HepG2 (cell line): ENCODE results near the gene SYDE2. TPM values are rescaled to one million over a fixed set of nuclear protein-coding genes. Genes with fewer than 3 reads are reported as not detected.

ENCODE experiments used
- ATAC-seq: fragments of 200-7000 bp; cut with Tn5 transposase; 3 replicates; pipeline ENCODE4 v1.9.1; 2020; ENCODE audit warnings: mild to moderate bottlenecking, moderate library complexity
- BruUV-seq: library from RNA; stranded (reverse); fragments of 400-500 nt; replicated peaks from 2 replicates; lab custom pipeline; 2021; lab: Mats Ljungman, UMichigan
- CTCF ChIA-PET: fragments of 300-600 bp; formaldehyde crosslinking; extraction: SDS; loops from one replicate; lab custom pipeline; 2021; ENCODE audit warnings: low total read pairs, inconsistent platforms, low intra/inter-chr PET ratio; lab: Yijun Ruan, JAX
- POLR2A ChIA-PET: fragments of 350-600 bp; sonication (Branson Sonifier 250); formaldehyde crosslinking; loops from one replicate; lab custom pipeline; 2020; ENCODE audit warnings: antibody characterized with exemption, inconsistent platforms; lab: Yijun Ruan, JAX
- DNase-seq: peaks from one replicate; pipeline ENCODE4 v3.0.0-alpha.2; 2015; ENCODE audit warnings: low spot score
- FAIRE-seq: peaks from 3 replicates; lab custom pipeline; 2011; peaks lifted over from hg19 to GRCh38; lab: Jason Lieb, UNC
- H2AFZ ChIP-seq: one replicate; pipeline ENCODE4 v1.6.1; 2011; ENCODE audit warnings: low read length, inconsistent platforms
- H3K27ac ChIP-seq: fragments of 300-600 bp; 3 replicates; pipeline ENCODE4 v1.8.0; 2011; ENCODE audit warnings: mixed run types, mild to moderate bottlenecking, mixed read lengths, low read length, inconsistent platforms; ENCODE audit not compliant: insufficient read depth; ENCODE audit errors: extremely low read length
- H3K27me3 ChIP-seq, 2 experiments: fragments of 200-600 bp in 1 of 2; 2 replicates in 1 of 2; 3 replicates in 1 of 2; pipeline versions ENCODE4 v1.6.0 to v1.8.0; 2011; ENCODE audit warnings: low read length in 2 of 2, mild to moderate bottlenecking in 2 of 2, moderate library complexity in 2 of 2, inconsistent platforms in 1 of 2; ENCODE audit not compliant: insufficient read depth in 2 of 2, control insufficient read depth in 1 of 2
- H3K36me3 ChIP-seq, 2 experiments: fragments of 200-600 bp in 1 of 2; replicated peaks in 1 of 2; 2 replicates in 1 of 2; 3 replicates in 1 of 2; pipeline versions ENCODE4 v1.5.1 to v1.8.0; 2011; ENCODE audit warnings: low read length in 2 of 2, inconsistent platforms in 1 of 2; ENCODE audit not compliant: insufficient read depth in 2 of 2, control insufficient read depth in 1 of 2
- H3K4me1 ChIP-seq: 2 replicates; pipeline ENCODE4 v1.5.1; 2012; ENCODE audit warnings: low read length, inconsistent platforms; ENCODE audit not compliant: insufficient read depth
- H3K4me2 ChIP-seq: 2 replicates; pipeline ENCODE4 v1.6.0; 2011; ENCODE audit warnings: low read depth, low read length, inconsistent platforms
- H3K4me3 ChIP-seq, 3 experiments: fragments of 200-600 bp in 1 of 3; sonication (generic), shearing (Covaris generic) in 1 of 3; replicated peaks in 1 of 3; 2 replicates each; pipeline ENCODE4 v1.5.1; 2011 to 2016; ENCODE audit warnings: low read length in 3 of 3, inconsistent platforms in 2 of 3, low read depth in 2 of 3, mild to moderate bottlenecking in 2 of 3, control low read depth in 1 of 3, mixed read lengths in 1 of 3; ENCODE audit not compliant: insufficient read depth in 1 of 3
- H3K79me2 ChIP-seq: one replicate; pipeline ENCODE4 v1.6.1; 2011; ENCODE audit warnings: low read length, inconsistent platforms; ENCODE audit not compliant: insufficient read depth
- H3K9ac ChIP-seq: 2 replicates; pipeline ENCODE4 v1.6.0; 2011; ENCODE audit warnings: mild to moderate bottlenecking, low read depth, low read length, inconsistent platforms; ENCODE audit not compliant: insufficient read depth
- H3K9me3 ChIP-seq: 2 replicates; pipeline ENCODE4 v1.5.1; 2012; ENCODE audit warnings: mild to moderate bottlenecking, low read length
- H4K20me1 ChIP-seq: 2 replicates; pipeline ENCODE4 v1.6.0; 2011; ENCODE audit warnings: inconsistent platforms, mild to moderate bottlenecking, low read length, moderate library complexity; ENCODE audit not compliant: insufficient read depth
- ARHGAP35 ChIP-seq: sonication (generic); formaldehyde crosslinking; IDR thresholded peaks from 2 replicates; pipeline ENCODE4 v1.9.0; 2022; ENCODE audit warnings: mild to moderate bottlenecking, inconsistent platforms, moderate library complexity, missing genetic modification reagents, borderline replicate concordance
- ELF3 ChIP-seq: IDR thresholded peaks from 2 replicates; pipeline ENCODE4 v1.6.1; 2016; ENCODE audit warnings: missing genetic modification reagents, missing compliant biosample characterization
- HIVEP1 ChIP-seq: sonication (generic); formaldehyde crosslinking; IDR thresholded peaks from 2 replicates; pipeline ENCODE4 v1.4.0; 2020; ENCODE audit warnings: mild to moderate bottlenecking, missing genetic modification reagents
- HNF4G ChIP-seq, 2 experiments: sonication (generic) in 1 of 2; formaldehyde crosslinking in 1 of 2; IDR thresholded peaks; 2 replicates each; pipeline versions ENCODE4 v1.4.0 to v1.6.1; 2011 to 2020; ENCODE audit warnings: borderline replicate concordance in 2 of 2, low read depth in 2 of 2, mild to moderate bottlenecking in 2 of 2, low read length in 1 of 2, missing genetic modification reagents in 1 of 2, moderate library complexity in 1 of 2
- HNRNPK ChIP-seq: fragments of 200-400 bp; formaldehyde crosslinking; IDR thresholded peaks from 2 replicates; pipeline ENCODE4 v1.6.1; 2018; ENCODE audit warnings: low read length, low read depth, moderate library complexity, mild to moderate bottlenecking; ENCODE audit not compliant: poor library complexity, severe bottlenecking
- NAIF1 ChIP-seq: sonication (generic); formaldehyde crosslinking; IDR thresholded peaks from 2 replicates; pipeline ENCODE4 v1.5.0; 2020; ENCODE audit warnings: mild to moderate bottlenecking, missing genetic modification reagents, borderline replicate concordance
- NONO ChIP-seq, 2 experiments: fragments of 450-650 bp in 1 of 2; sonication (generic) in 1 of 2; formaldehyde crosslinking in 1 of 2; IDR thresholded peaks in 1 of 2; conservative IDR thresholded peaks in 1 of 2; 2 replicates each; pipeline versions ENCODE4 v1.6.1 to v1.8.0; 2017 to 2022; ENCODE audit warnings: mild to moderate bottlenecking in 1 of 2, missing genetic modification reagents in 1 of 2, moderate library complexity in 1 of 2
- RNF2 ChIP-seq: fragments of 450-650 bp; conservative IDR thresholded peaks from 2 replicates; pipeline ENCODE4 v1.6.1; 2016; ENCODE audit warnings: low read depth
- SMAD1 ChIP-seq: sonication (generic); formaldehyde crosslinking; IDR thresholded peaks from 2 replicates; pipeline ENCODE4 v1.4.0; 2020; ENCODE audit warnings: missing genetic modification reagents, low read depth, mild to moderate bottlenecking, borderline replicate concordance
- TSC22D2 ChIP-seq: sonication (generic); formaldehyde crosslinking; IDR thresholded peaks from 2 replicates; pipeline ENCODE4 v1.5.1; 2020; ENCODE audit warnings: missing genetic modification reagents, mild to moderate bottlenecking, borderline replicate concordance
- ZMAT3 ChIP-seq: sonication (generic); formaldehyde crosslinking; conservative IDR thresholded peaks from 2 replicates; pipeline ENCODE4 v1.7.0; 2021; ENCODE audit warnings: missing genetic modification reagents
- ZNF20 ChIP-seq: sonication (generic); formaldehyde crosslinking; IDR thresholded peaks from 2 replicates; pipeline ENCODE4 v1.4.0; 2020; ENCODE audit warnings: mild to moderate bottlenecking, moderate library complexity, missing genetic modification reagents
- ZNF335 ChIP-seq: sonication (generic); formaldehyde crosslinking; IDR thresholded peaks from 2 replicates; pipeline ENCODE4 v1.4.0; 2020; ENCODE audit warnings: missing genetic modification reagents
- ZNF44 ChIP-seq: sonication (generic); formaldehyde crosslinking; IDR thresholded peaks from 2 replicates; pipeline ENCODE4 v1.5.1; 2020; ENCODE audit warnings: mild to moderate bottlenecking, missing genetic modification reagents
- ZNF672 ChIP-seq: sonication (generic); formaldehyde crosslinking; IDR thresholded peaks from 2 replicates; pipeline ENCODE4 v1.8.1; 2022; ENCODE audit warnings: missing genetic modification reagents
- ZNF678 ChIP-seq: sonication (generic); formaldehyde crosslinking; IDR thresholded peaks from 2 replicates; pipeline ENCODE4 v1.4.0; 2020; ENCODE audit warnings: mild to moderate bottlenecking, missing genetic modification reagents
- ZNF839 ChIP-seq: sonication (generic); formaldehyde crosslinking; IDR thresholded peaks from 2 replicates; pipeline ENCODE4 v1.4.0; 2020; ENCODE audit warnings: missing genetic modification reagents, mild to moderate bottlenecking, borderline replicate concordance
- WGBS: methylation state at CpG from one replicate; pipeline ENCODE4 v1.1.6; 2017; ENCODE audit warnings: low lambda C conversion rate; 5-methylcytosine and 5-hydroxymethylcytosine counted together
- in situ Hi-C: cut with HindIII; loops from 2 replicates; pipeline ENCODE4 v1.10.0; 2017; ENCODE audit warnings: low pct_unique_long_range_greater_than_20kb; ENCODE audit not compliant: extremely low pct_ligation_motif_present
- intact Hi-C: fragments of 100-400 bp; cut with micrococcal nuclease; formaldehyde crosslinking; loops from one replicate; pipeline ENCODE4 v1.10.0; 2022; ENCODE audit not compliant: unreplicated experiment
- polyA plus RNA-seq, 8 experiments: library from polyadenylated mRNA; depleted of rRNA in 3 of 8; stranded (reverse) in 7 of 8; unstranded in 1 of 8; fragments of >200 nt; fragmentation: Illumina TruSeq in 4 of 8; extraction: Trizol in 4 of 8; gene quantifications; 2 replicates each; pipeline versions ENCODE4 v1.2.1 to v1.2.3, GENCODE V29; 2011 to 2016; ENCODE audit warnings: low read depth in 4 of 8, missing spikeins in 1 of 8, mixed read lengths in 1 of 8; ENCODE audit not compliant: insufficient read depth in 1 of 8
- total RNA-seq, 5 experiments: library from RNA; depleted of rRNA; stranded (reverse); fragments of >200 nt; fragmentation: Illumina TruSeq; extraction: Trizol; gene quantifications; 2 replicates each; pipeline ENCODE4 v1.2.3, GENCODE V29; 2016; ENCODE audit warnings: low read depth in 1 of 5
- TF ChIP-seq, protein P1 (sequence below): sonication (generic); formaldehyde crosslinking; IDR thresholded peaks from 2 replicates; pipeline ENCODE4 v1.8.0; 2022; ENCODE audit warnings: low read depth, missing genetic modification reagents
- TF ChIP-seq, protein P2 (sequence below): sonication (generic); formaldehyde crosslinking; IDR thresholded peaks from 2 replicates; pipeline ENCODE4 v1.4.0; 2020; ENCODE audit warnings: missing genetic modification reagents, borderline replicate concordance

SYDE2 gene
- total and polyA plus RNA-seq, 2 of the 13 experiments (the other 11 are each of a cell fraction or from before 2014, with no cell fraction given), result 1.8 to 5.3 TPM

DNA sequence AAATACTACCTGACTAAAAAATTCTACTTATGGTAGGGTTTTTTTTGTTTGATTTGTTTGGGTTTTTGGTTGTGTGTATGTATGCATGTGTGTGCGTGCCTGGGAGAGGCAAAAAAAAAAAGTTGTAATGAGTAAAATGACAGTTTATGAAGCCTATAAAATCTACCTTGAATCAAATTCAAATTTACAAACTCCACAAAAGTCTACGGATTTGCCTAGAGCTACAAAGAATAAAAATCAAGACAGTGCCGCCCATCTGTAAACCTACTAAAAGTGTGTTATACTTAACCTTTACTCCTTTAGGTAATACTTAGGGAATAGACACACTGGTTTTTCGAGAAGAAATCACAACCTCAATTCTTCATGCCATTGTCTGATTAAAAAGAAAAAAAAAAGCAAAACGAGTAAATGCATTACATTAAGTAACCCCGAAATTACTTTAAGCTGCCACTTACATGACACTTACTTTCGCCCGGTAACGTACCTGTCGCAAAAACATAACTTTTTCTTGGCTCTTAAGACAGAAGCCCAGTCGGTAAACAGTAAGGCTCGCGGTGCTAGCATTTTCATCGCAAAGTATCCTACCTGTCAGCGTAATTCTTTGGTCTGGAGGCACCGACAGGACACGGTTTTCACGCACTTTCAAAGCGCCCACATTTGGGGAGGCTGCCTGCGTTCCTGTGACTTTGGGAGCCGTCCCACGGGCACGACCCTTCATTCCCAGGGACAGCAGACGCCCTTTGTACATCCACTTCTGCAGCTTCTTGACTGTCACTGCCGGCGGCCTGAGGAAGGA, 951 bp downstream of the SYDE2 start (continued):
- 0 out of 2 replicates have a peak, but pooled peaks have one; percentile 15 for TF ChIP-seq ZNF839
- TF ChIP-seq ZNF678 (CRISPR knock-in tag), result no peak
- TF ChIP-seq, all 625 proteins: peak for 18

GRCh38 chr1:85198864-85199263, 2.0 kb downstream of the SYDE2 start:
- DNase-seq (no peak), ATAC-seq (no peak), FAIRE-seq (no peak)
- Histone ChIP-seq H3K79me2 (peaks cover 25% of the 10 kb centered on the region), H3K27ac (no peak overlapping the region), H3K36me3 (no peaks in the 10 kb centered on the region), H3K4me3 (peak overlapping the region in 2 of 3 experiments; percentile 22 to 97; a peak in 3 of 6 replicates), H3K4me2 (peak overlapping the region; percentile 94), H3K9ac (peak overlapping the region; percentile 26; the same call in 1 of the 2 replicates), H2AFZ (no peak overlapping the region), H4K20me1 (no peaks in the 10 kb centered on the region), H3K9me3 (no peaks in the 10 kb centered on the region), H3K4me1 (peaks cover 34% of the 10 kb centered on the region), H3K27me3 (no peaks in the 10 kb centered on the region; a peak in 1 of 5 replicates)
- no TSS peak for BruUV-seq
- intact Hi-C loops (loop anchor here (1.0 kb wide), 1 partner anchor 90 kb away; no protein-coding TSS in a partner anchor), in situ Hi-C loops (no loop called here)
- ChIA-PET CTCF (no interaction called here), POLR2A (no interaction called here)
- WGBS, result 62% methylated on average over 2 of the region's 2 CpGs
- TF ChIP-seq ZNF20 (CRISPR knock-in tag) (no peak), NONO (IDR thresholded peaks at IDR 0.05) (no peak), NONO (CRISPR knock-in tag; conservative IDR thresholded peaks at IDR 0.05) (no peak), ZNF672 (CRISPR knock-in tag) (no peak), ELF3 (CRISPR knock-in tag) (no peak), ZNF44 (no peak), NAIF1 (CRISPR knock-in tag) (no peak), HIVEP1 (no peak), RNF2 (no peak), HNF4G (IDR thresholded peaks at IDR 0.05; ENCODE audit: borderline replicate concordance, low read depth, low read length) (no peak), HNF4G (CRISPR knock-in tag; IDR thresholded peaks at IDR 0.05; ENCODE audit: borderline replicate concordance, low read depth) (no peak), SMAD1 (CRISPR knock-in tag) (no peak), ARHGAP35 (CRISPR knock-in tag) (no peak), HNRNPK (no peak), ZMAT3 (CRISPR knock-in tag) (no peak), TSC22D2 (CRISPR knock-in tag) (no peak), ZNF335 (CRISPR knock-in tag) (no peak)
- TF ChIP-seq, protein P1, sequence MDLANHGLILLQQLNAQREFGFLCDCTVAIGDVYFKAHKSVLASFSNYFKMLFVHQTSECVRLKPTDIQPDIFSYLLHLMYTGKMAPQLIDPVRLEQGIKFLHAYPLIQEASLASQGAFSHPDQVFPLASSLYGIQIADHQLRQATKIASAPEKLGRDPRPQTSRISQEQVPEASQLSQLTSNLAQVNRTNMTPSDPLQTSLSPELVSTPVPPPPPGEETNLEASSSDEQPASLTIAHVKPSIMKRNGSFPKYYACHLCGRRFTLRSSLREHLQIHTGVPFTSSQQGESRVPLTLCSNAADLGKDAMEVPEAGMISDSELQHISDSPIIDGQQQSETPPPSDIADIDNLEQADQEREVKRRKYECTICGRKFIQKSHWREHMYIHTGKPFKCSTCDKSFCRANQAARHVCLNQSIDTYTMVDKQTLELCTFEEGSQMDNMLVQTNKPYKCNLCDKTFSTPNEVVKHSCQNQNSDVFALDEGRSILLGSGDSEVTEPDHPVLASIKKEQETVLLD, result no peak
- TF ChIP-seq, protein P2, sequence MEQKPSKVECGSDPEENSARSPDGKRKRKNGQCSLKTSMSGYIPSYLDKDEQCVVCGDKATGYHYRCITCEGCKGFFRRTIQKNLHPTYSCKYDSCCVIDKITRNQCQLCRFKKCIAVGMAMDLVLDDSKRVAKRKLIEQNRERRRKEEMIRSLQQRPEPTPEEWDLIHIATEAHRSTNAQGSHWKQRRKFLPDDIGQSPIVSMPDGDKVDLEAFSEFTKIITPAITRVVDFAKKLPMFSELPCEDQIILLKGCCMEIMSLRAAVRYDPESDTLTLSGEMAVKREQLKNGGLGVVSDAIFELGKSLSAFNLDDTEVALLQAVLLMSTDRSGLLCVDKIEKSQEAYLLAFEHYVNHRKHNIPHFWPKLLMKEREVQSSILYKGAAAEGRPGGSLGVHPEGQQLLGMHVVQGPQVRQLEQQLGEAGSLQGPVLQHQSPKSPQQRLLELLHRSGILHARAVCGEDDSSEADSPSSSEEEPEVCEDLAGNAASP, result no peak
